SK-N-SH (cell line): Measurements from ENCODE around the gene OTOP3. TPM values are rescaled to one million over a fixed set of nuclear protein-coding genes. Genes with fewer than 3 reads are reported as not detected.

Source experiments
- CTCF ChIA-PET: fragments of 300-600, 350-600 bp; formaldehyde crosslinking; extraction: SDS; loops from one replicate; lab custom pipeline; 2021; lab: Yijun Ruan, JAX
- POLR2A ChIA-PET: fragments of 350-600 bp; sonication (Branson Sonifier 250); formaldehyde crosslinking; extraction: SDS; loops from one replicate; lab custom pipeline; 2020; ENCODE audit warnings: antibody characterized with exemption, inconsistent platforms; lab: Yijun Ruan, JAX
- DNase-seq: peaks from one replicate; pipeline ENCODE4 v3.0.0; 2012
- H2AFZ ChIP-seq: fragments of 200-600 bp; sonication (generic); 2 replicates; pipeline ENCODE4 v1.8.1; 2016; ENCODE audit warnings: antibody characterized with exemption, mild to moderate bottlenecking, low read depth
- H3F3A ChIP-seq: fragments of 200-600 bp; sonication (generic); replicated peaks from 2 replicates; pipeline ENCODE3; 2016; ENCODE audit warnings: antibody characterized with exemption, mild to moderate bottlenecking; ENCODE audit not compliant: insufficient read depth
- H3K27ac ChIP-seq, 2 experiments: fragments of 200-500 bp in 1 of 2; fragments of 200-600 bp in 1 of 2; sonication (Bioruptor generic) in 1 of 2; sonication (generic), shearing (Covaris generic) in 1 of 2; 2 replicates each; pipeline versions ENCODE4 v1.5.1 to v1.6.1; 2014 to 2016; ENCODE audit warnings: low read depth in 2 of 2, inconsistent platforms in 1 of 2, low read length in 1 of 2, mild to moderate bottlenecking in 1 of 2, mixed read lengths in 1 of 2
- H3K27me3 ChIP-seq: fragments of 200-600 bp; sonication (generic), shearing (Covaris generic); 2 replicates; pipeline ENCODE4 v1.6.1; 2016; ENCODE audit warnings: mixed run types; ENCODE audit not compliant: insufficient read depth
- H3K36me3 ChIP-seq, 2 experiments: fragments of 200-500 bp in 1 of 2; fragments of 200-600 bp in 1 of 2; sonication (Bioruptor generic) in 1 of 2; sonication (generic) in 1 of 2; replicated peaks in 1 of 2; 2 replicates each; pipeline versions ENCODE3 to v1.5.1; 2014 to 2016; ENCODE audit warnings: low read length in 1 of 2, mild to moderate bottlenecking in 1 of 2; ENCODE audit not compliant: insufficient read depth in 2 of 2, control insufficient read depth in 1 of 2
- H3K4me1 ChIP-seq, 2 experiments: fragments of 200-500 bp in 1 of 2; fragments of 200-600 bp in 1 of 2; sonication (Bioruptor generic) in 1 of 2; sonication (generic), shearing (Covaris generic) in 1 of 2; 2 replicates each; pipeline versions ENCODE4 v1.5.1 to v1.6.1; 2014 to 2016; ENCODE audit warnings: low read depth in 1 of 2, low read length in 1 of 2, mixed run types in 1 of 2; ENCODE audit not compliant: insufficient read depth in 2 of 2, control insufficient read depth in 1 of 2
- H3K4me2 ChIP-seq: fragments of 200-600 bp; sonication (generic), shearing (Covaris generic); 2 replicates; pipeline ENCODE4 v1.6.1; 2017; ENCODE audit warnings: mixed run types
- H3K4me3 ChIP-seq, 2 experiments: fragments of 200-500 bp in 1 of 2; fragments of 200-600 bp in 1 of 2; sonication (Bioruptor generic) in 1 of 2; sonication (generic), shearing (Covaris generic) in 1 of 2; 2 replicates each; pipeline versions ENCODE4 v1.5.1 to v1.8.1; 2014 to 2016; ENCODE audit warnings: low read depth in 2 of 2, inconsistent platforms in 1 of 2, low read length in 1 of 2, mild to moderate bottlenecking in 1 of 2, mixed read lengths in 1 of 2, moderate library complexity in 1 of 2
- H3K79me2 ChIP-seq: fragments of 200-600 bp; sonication (generic); 2 replicates; pipeline ENCODE4 v1.8.1; 2017; ENCODE audit warnings: mild to moderate bottlenecking; ENCODE audit not compliant: insufficient read depth
- H3K9ac ChIP-seq: fragments of 200-600 bp; sonication (generic); 2 replicates; pipeline ENCODE4 v1.6.1; 2017; ENCODE audit warnings: mixed run types
- H3K9me2 ChIP-seq: fragments of 200-600 bp; sonication (generic); 2 replicates; pipeline ENCODE4 v1.6.1; 2017; ENCODE audit warnings: mixed run types
- H3K9me3 ChIP-seq: fragments of 200-600 bp; sonication (generic); 2 replicates; pipeline ENCODE4 v1.6.1; 2017; ENCODE audit warnings: mixed run types, mild to moderate bottlenecking, moderate library complexity
- H4K20me1 ChIP-seq: fragments of 200-600 bp; sonication (generic); 2 replicates; pipeline ENCODE4 v1.6.1; 2017; ENCODE audit warnings: mild to moderate bottlenecking, mixed run types; ENCODE audit not compliant: insufficient read depth
- CHD2 ChIP-seq: fragments of 150-350 bp; IDR thresholded peaks from 2 replicates; pipeline ENCODE4 v1.6.1; 2018; ENCODE audit warnings: low read length; ENCODE audit not compliant: partially characterized antibody
- CTCF ChIP-seq: fragments of 200-600 bp; sonication (generic); IDR thresholded peaks from 2 replicates; pipeline ENCODE4 v1.6.1; 2017; ENCODE audit warnings: antibody characterized with exemption, mild to moderate bottlenecking, moderate library complexity
- EZH2phosphoT487 ChIP-seq: fragments of 200-600 bp; sonication (generic); IDR thresholded peaks from 2 replicates; pipeline ENCODE4 v1.6.1; 2017; ENCODE audit warnings: low read depth, mixed run types, mild to moderate bottlenecking, antibody characterized with exemption, moderate library complexity, borderline replicate concordance
- FOXJ3 ChIP-seq: sonication (generic); formaldehyde crosslinking; IDR thresholded peaks from 2 replicates; pipeline ENCODE4 v1.5.1; 2020; ENCODE audit warnings: mild to moderate bottlenecking, missing genetic modification reagents
- FOXM1 ChIP-seq: IDR thresholded peaks from 2 replicates; pipeline ENCODE4 v1.4.0; 2012; ENCODE audit warnings: low read depth, mild to moderate bottlenecking
- MEF2A ChIP-seq: IDR thresholded peaks from 2 replicates; pipeline ENCODE4 v1.4.0; 2012; ENCODE audit warnings: low read depth, borderline replicate concordance
- MXI1 ChIP-seq: IDR thresholded peaks from 2 replicates; pipeline ENCODE4 v1.6.1; 2012; ENCODE audit warnings: mild to moderate bottlenecking, low read depth, low read length, improper control_type of control experiment
- NRF1 ChIP-seq: IDR thresholded peaks from 2 replicates; pipeline ENCODE4 v1.6.1; 2012; ENCODE audit warnings: low read depth, mild to moderate bottlenecking, low read length
- PBX3 ChIP-seq: IDR thresholded peaks from 2 replicates; pipeline ENCODE4; 2012
- RAD21 ChIP-seq: IDR thresholded peaks from 2 replicates; pipeline ENCODE4 v1.6.1; 2012; ENCODE audit warnings: mild to moderate bottlenecking, low read length
- SMC3 ChIP-seq: IDR thresholded peaks from 2 replicates; pipeline ENCODE4 v1.6.1; 2012; ENCODE audit warnings: low read depth, low read length, improper control_type of control experiment
- TAF1 ChIP-seq: IDR thresholded peaks from 2 replicates; pipeline ENCODE4 v1.6.1; 2012; ENCODE audit warnings: low read depth, mild to moderate bottlenecking, low read length, moderate library complexity, borderline replicate concordance
- TEAD4 ChIP-seq: IDR thresholded peaks from 2 replicates; pipeline ENCODE4 v1.4.0; 2012; ENCODE audit warnings: mild to moderate bottlenecking, borderline replicate concordance; ENCODE audit not compliant: insufficient read depth
- USF2 ChIP-seq: fragments of 150-350 bp; IDR thresholded peaks from 2 replicates; pipeline ENCODE4 v1.6.1; 2017; ENCODE audit warnings: antibody characterized with exemption, low read length, low read depth, borderline replicate concordance
- YY1 ChIP-seq: IDR thresholded peaks from 2 replicates; pipeline ENCODE4 v1.4.0; 2012; ENCODE audit warnings: low read depth, mild to moderate bottlenecking
- WGBS: methylation state at CpG from one replicate; pipeline ENCODE4 v1.1.6; 2017; ENCODE audit warnings: low lambda C conversion rate; 5-methylcytosine and 5-hydroxymethylcytosine counted together
- polyA plus RNA-seq, 3 experiments: library from polyadenylated mRNA; depleted of rRNA; stranded (reverse); fragments of >200 nt; gene quantifications; 2 replicates each; pipeline ENCODE4 v1.2.3, GENCODE V29; 2012

Gene OTOP3
- polyA plus RNA-seq, 1 of the 3 experiments (the other 2 are of a cell fraction) = not detected

GRCh38 chr17:74898376-74898946 lies 37.2 kb upstream of the OTOP3 start:
- Histone ChIP-seq H3K27ac (no peak overlapping the region), H3K4me1 (peaks cover 0 to 2% of the 10 kb centered on the region in 2 experiments; a peak in 1 of 4 replicates), H2AFZ (no peak overlapping the region), H3K4me3 (no peak overlapping the region), H3K9ac (no peak overlapping the region), H4K20me1 (no peaks in the 10 kb centered on the region), H3K79me2 (no peaks in the 10 kb centered on the region), H3K27me3 (peaks cover 47% of the 10 kb centered on the region), H3F3A (no peaks in the 10 kb centered on the region), H3K4me2 (no peak overlapping the region), H3K36me3 (no peaks in the 10 kb centered on the region), H3K9me2 (no peaks in the 10 kb centered on the region), H3K9me3 (no peaks in the 10 kb centered on the region)
- WGBS = 71% methylated on average over 11 of the region's 11 CpGs
- ChIA-PET POLR2A (no interaction called here), CTCF (interaction anchor here (0.8 to 3.1 kb wide), 7 partner anchors 11 to 207 kb away, joined by 3 to 13 read pairs (median 3); partner anchors contain the start of genes OTOP2 and USH1G)
- no peak for TF ChIP-seq FOXJ3 (CRISPR knock-in tag)
- TF ChIP-seq FOXM1 = no peak
- no peak for TF ChIP-seq TAF1
- TF ChIP-seq USF2 = no peak
- no peak for TF ChIP-seq SMC3
- TF ChIP-seq MEF2A = no peak
- TF ChIP-seq RAD21 = no peak
- TF ChIP-seq TEAD4 = no peak
- no peak for TF ChIP-seq MXI1
- no peak for TF ChIP-seq PBX3
- no peak for TF ChIP-seq YY1
- TF ChIP-seq EZH2phosphoT487 = no peak
- TF ChIP-seq CTCF = no peak
- no peak for TF ChIP-seq NRF1
- TF ChIP-seq CHD2 = no peak
- no peak for DNase-seq
